Esophagus muscularis mucosa (tissue), 4 donors: Measurements from ENCODE around the gene MLLT3.
"Not testable (repeated sequence)": the region's sequence is repeated elsewhere in the genome, so short reads cannot be mapped to it uniquely, and the experiment has no call there.

Source experiments
- EP300 ChIP-seq: sonication (generic); formaldehyde crosslinking; IDR thresholded peaks from one replicate; pipeline ENCODE4 v1.6.1; 2017; ENCODE audit warnings: antibody characterized with exemption
- POLR2A ChIP-seq: fragments of 450-650 bp; IDR thresholded peaks from one replicate; pipeline ENCODE4 v1.6.1; 2017; ENCODE audit warnings: antibody characterized with exemption, moderate library complexity, mild to moderate bottlenecking, low read depth
- POLR2AphosphoS5 ChIP-seq, 2 donors: sonication (generic); formaldehyde crosslinking; IDR thresholded peaks; one replicate each; pipeline ENCODE4 v1.6.1; 2017; ENCODE audit warnings: antibody characterized with exemption in 2 of 2
- TF ChIP-seq, protein P1 (sequence below), 3 experiments: fragments of 200-600 bp in 2 of 3; fragments of 450-650 bp in 1 of 3; sonication (generic) in 2 of 3; IDR thresholded peaks; one replicate each; pipeline ENCODE4 v1.5.1; 2017 to 2019; ENCODE audit warnings: antibody characterized with exemption in 3 of 3, mild to moderate bottlenecking in 2 of 3, moderate library complexity in 1 of 3

DNA sequence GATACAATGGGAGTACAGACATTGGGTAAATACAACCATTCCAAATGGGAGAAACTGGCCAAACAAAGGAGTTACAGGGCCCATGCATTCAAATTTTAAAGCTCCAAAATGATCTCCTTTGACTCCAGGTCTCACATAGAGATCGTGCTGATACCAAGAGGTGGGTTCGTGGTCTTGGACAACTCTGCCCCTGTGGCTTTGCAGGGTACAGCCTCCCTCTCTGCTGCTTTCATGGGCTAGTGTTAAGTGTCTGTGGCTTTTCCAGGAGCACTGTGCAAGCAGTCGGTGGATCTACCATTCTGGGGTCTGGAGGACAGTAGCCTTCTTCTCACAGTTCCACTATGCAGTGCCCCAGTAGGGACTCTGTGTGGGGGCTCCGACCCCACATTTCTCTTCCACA, 39.2 kb downstream of the MLLT3 start:
- TF ChIP-seq, protein P1, sequence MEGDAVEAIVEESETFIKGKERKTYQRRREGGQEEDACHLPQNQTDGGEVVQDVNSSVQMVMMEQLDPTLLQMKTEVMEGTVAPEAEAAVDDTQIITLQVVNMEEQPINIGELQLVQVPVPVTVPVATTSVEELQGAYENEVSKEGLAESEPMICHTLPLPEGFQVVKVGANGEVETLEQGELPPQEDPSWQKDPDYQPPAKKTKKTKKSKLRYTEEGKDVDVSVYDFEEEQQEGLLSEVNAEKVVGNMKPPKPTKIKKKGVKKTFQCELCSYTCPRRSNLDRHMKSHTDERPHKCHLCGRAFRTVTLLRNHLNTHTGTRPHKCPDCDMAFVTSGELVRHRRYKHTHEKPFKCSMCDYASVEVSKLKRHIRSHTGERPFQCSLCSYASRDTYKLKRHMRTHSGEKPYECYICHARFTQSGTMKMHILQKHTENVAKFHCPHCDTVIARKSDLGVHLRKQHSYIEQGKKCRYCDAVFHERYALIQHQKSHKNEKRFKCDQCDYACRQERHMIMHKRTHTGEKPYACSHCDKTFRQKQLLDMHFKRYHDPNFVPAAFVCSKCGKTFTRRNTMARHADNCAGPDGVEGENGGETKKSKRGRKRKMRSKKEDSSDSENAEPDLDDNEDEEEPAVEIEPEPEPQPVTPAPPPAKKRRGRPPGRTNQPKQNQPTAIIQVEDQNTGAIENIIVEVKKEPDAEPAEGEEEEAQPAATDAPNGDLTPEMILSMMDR (IDR thresholded peaks at IDR 0.05), result not testable (repeated sequence)
- not testable (repeated sequence) for TF ChIP-seq EP300; POLR2A; POLR2AphosphoS5 (IDR thresholded peaks at IDR 0.05)
